Epithelial cell of esophagus (primary cell): ENCODE data around the gene KMT5C.

Experiments
- DNase-seq: peaks from one replicate; pipeline ENCODE4 v3.0.0; 2010; ENCODE audit warnings: low read depth
- H3K4me3 ChIP-seq: 2 replicates; pipeline ENCODE4 v1.5.1; 2011; ENCODE audit warnings: mild to moderate bottlenecking, low read length, control low read depth
- CTCF ChIP-seq: IDR thresholded peaks from 2 replicates; pipeline ENCODE4 v1.5.1; 2011; ENCODE audit warnings: low read depth, mild to moderate bottlenecking, low read length, control low read depth, inconsistent platforms; ENCODE audit not compliant: insufficient read depth; ENCODE audit errors: missing control alignments

Gene KMT5C

GRCh38 chr19:55373993-55374757 lies 34.5 kb downstream of the KMT5C start:
- no peak overlapping the region for H3K4me3 ChIP-seq
- no peak for TF ChIP-seq CTCF
- no peak for DNase-seq

- DNase-seq = no peak
- no peak for TF ChIP-seq CTCF
- H3K4me3 ChIP-seq = no peak within 1 kb of the TSS
These were observed 36.7 kb downstream of the KMT5C start, which contains the start of gene TMEM190 for GRCh38 chr19:55376241-55376933. Gene TMEM190 (plus strand): TSS chr19:55376826. CDS start chr19:55376854, 28 bp downstream.

GRCh38 chr19:55377356-55378131 lies 37.9 kb downstream of the KMT5C start:
- no peak for DNase-seq
- H3K4me3 ChIP-seq = no peak overlapping the region
- TF ChIP-seq CTCF = no peak

- TF ChIP-seq CTCF = no peak
- no peak for DNase-seq
- no peak overlapping the region for H3K4me3 ChIP-seq
These were observed 39.5 kb downstream of the KMT5C start for GRCh38 chr19:55379174-55379573.

GRCh38 chr19:55382013-55382412 lies 42.3 kb downstream of the KMT5C start:
- no peak for DNase-seq

More at GRCh38 chr19:55382013-55382412, 42.3 kb downstream of the KMT5C start:
- H3K4me3 ChIP-seq = no peak overlapping the region
- TF ChIP-seq CTCF = no peak
